ENCODE measurements around the gene GPR21. TPM values are rescaled to one million over a fixed set of nuclear protein-coding genes. Genes with fewer than 3 reads are reported as not detected.

GPR21 gene
- polyA plus RNA-seq, 1 of the 3 experiments (the other 2 are of a cell fraction): not detected

GRCh38 chr9:122998448-122998847 is 35.0 kb upstream of the GPR21 start:
- ChIA-PET POLR2A (no interaction called here), CTCF (no interaction called here)
- no peaks in the 10 kb centered on the region for H3K27me3 ChIP-seq (ENCODE audit: insufficient read depth)
- WGBS (ENCODE audit: low lambda C conversion rate): 97% methylated on average over 5 of the region's 5 CpGs
- H3K9me3 ChIP-seq: no peaks in the 10 kb centered on the region
- peaks cover 34% of the 10 kb centered on the region for H3F3A ChIP-seq (replicated peaks; ENCODE audit: insufficient read depth)
- H3K9ac ChIP-seq: no peak overlapping the region
- H4K20me1 ChIP-seq (ENCODE audit: insufficient read depth): no peaks in the 10 kb centered on the region
- TF ChIP-seq PBX3 (IDR thresholded peaks at IDR 0.05): no peak
- no peak for TF ChIP-seq FOXM1 (IDR thresholded peaks at IDR 0.05; ENCODE audit: low read depth)
- no peak for TF ChIP-seq GATA2 (CRISPR knock-in tag; IDR thresholded peaks at IDR 0.05)
- no peak for TF ChIP-seq CTCF (IDR thresholded peaks at IDR 0.05)
- TF ChIP-seq USF2 (IDR thresholded peaks at IDR 0.05; ENCODE audit: borderline replicate concordance, low read depth, low read length): no peak
- no peak for TF ChIP-seq MXI1 (IDR thresholded peaks at IDR 0.05; ENCODE audit: low read depth, low read length)
- TF ChIP-seq MAX (IDR thresholded peaks at IDR 0.05; ENCODE audit: low read depth): no peak
- TF ChIP-seq TCF12 (IDR thresholded peaks at IDR 0.05): no peak
- TF ChIP-seq USF1 (IDR thresholded peaks at IDR 0.05; ENCODE audit: borderline replicate concordance, low read depth): no peak
- no peak for TF ChIP-seq NRF1 (IDR thresholded peaks at IDR 0.05; ENCODE audit: low read depth, low read length)
- no peak for TF ChIP-seq ELF1 (IDR thresholded peaks at IDR 0.05)
- TF ChIP-seq YY1 (IDR thresholded peaks at IDR 0.05; ENCODE audit: low read depth): no peak
- TF ChIP-seq NFIC (IDR thresholded peaks at IDR 0.05; ENCODE audit: borderline replicate concordance): no peak
- no peak for TF ChIP-seq REST (IDR thresholded peaks at IDR 0.05; ENCODE audit: low read depth, low read length)
- H2AFZ ChIP-seq (ENCODE audit: low read depth): no peak overlapping the region
- peaks cover 0 to 15% of the 10 kb centered on the region in 2 experiments; a peak in 3 of 4 replicates for H3K4me1 ChIP-seq (ENCODE audit: control insufficient read depth in 1 of 2, insufficient read depth in 2 of 2, low read depth in 1 of 2, low read length in 1 of 2)
- no peak overlapping the region for H3K27ac ChIP-seq (ENCODE audit: low read depth in 2 of 2, low read length in 1 of 2)
- no peaks in the 10 kb centered on the region for H3K9me2 ChIP-seq
- H3K36me3 ChIP-seq (replicated peaks in 1 of 2; ENCODE audit: control insufficient read depth in 1 of 2, insufficient read depth in 2 of 2, low read length in 1 of 2): peaks cover 37 to 68% of the 10 kb centered on the region in 2 experiments
- no peak for DNase-seq
- no peaks in the 10 kb centered on the region for H3K79me2 ChIP-seq (ENCODE audit: insufficient read depth)
- no peak overlapping the region for H3K4me2 ChIP-seq
- no peak overlapping the region for H3K4me3 ChIP-seq (ENCODE audit: low read depth in 2 of 2, low read length in 1 of 2)
